Right lobe of liver (tissue), 6 donors: ENCODE results near the gene WASL. TPM values are rescaled to one million over a fixed set of nuclear protein-coding genes. Genes with fewer than 3 reads are reported as not detected.
A peak's percentile ranks its signal among the peaks of the same experiment; 100 is the strongest.
"Not testable (repeated sequence)": the region's sequence is repeated elsewhere in the genome, so short reads cannot be mapped to it uniquely, and the experiment has no call there.

Experiments
- ATAC-seq, 4 donors: fragments of 200-7000 bp; cut with Tn5 transposase; one replicate each; pipeline ENCODE4 v1.9.1; 2020; ENCODE audit warnings: mild to moderate bottlenecking in 4 of 4, moderate library complexity in 4 of 4
- DNase-seq, 3 donors: peaks; one replicate each; pipeline ENCODE4 v3.0.0-alpha.2; 2020
- H3K27ac ChIP-seq, 3 donors: fragments of 200-600 bp; one replicate each; pipeline ENCODE4 v1.8.0; 2022
- H3K27me3 ChIP-seq, 2 donors: fragments of 200-600 bp; one replicate each; pipeline ENCODE4 v1.8.0; 2022
- H3K36me3 ChIP-seq, 4 donors: fragments of 200-600 bp; sonication (generic) in 1 of 4; one replicate each; pipeline versions ENCODE4 v1.5.1 to v1.8.0; 2017 to 2022; ENCODE audit warnings: control low read depth in 1 of 4
- H3K4me1 ChIP-seq, 4 donors: fragments of 200-600 bp; sonication (generic) in 1 of 4; one replicate each; pipeline versions ENCODE4 v1.5.1 to v1.8.0; 2017 to 2022; ENCODE audit warnings: control low read depth in 1 of 4
- H3K4me3 ChIP-seq, 3 donors: fragments of 200-600 bp; one replicate each; pipeline ENCODE4 v1.8.0; 2022
- H3K9me3 ChIP-seq, 4 donors: fragments of 200-600 bp; sonication (generic) in 1 of 4; one replicate each; pipeline versions ENCODE4 v1.5.1 to v1.8.0; 2017 to 2022; ENCODE audit warnings: control low read depth in 1 of 4
- CTCF ChIP-seq, 4 donors: fragments of 200-600 bp in 3 of 4; fragments of 450-650 bp in 1 of 4; IDR thresholded peaks; one replicate each; pipeline versions ENCODE4 v1.5.1 to v1.8.0; 2016 to 2022; ENCODE audit warnings: antibody characterized with exemption in 4 of 4, mild to moderate bottlenecking in 2 of 4
- POLR2A ChIP-seq: fragments of 450-650 bp; IDR thresholded peaks from one replicate; pipeline ENCODE4 v1.6.1; 2017; ENCODE audit warnings: antibody characterized with exemption, mild to moderate bottlenecking
- WGBS: methylation state at CpG from one replicate; pipeline ENCODE4 v1.1.6; 2018; ENCODE audit warnings: low coverage, low lambda C conversion rate; ENCODE audit not compliant: insufficient coverage; ENCODE audit errors: missing lambda C conversion rate; 5-methylcytosine and 5-hydroxymethylcytosine counted together
- intact Hi-C, 2 donors: fragments of 100-400 bp; cut with DNase I; formaldehyde crosslinking; loops; one replicate each; pipeline versions ENCODE4 v1.11.2 to v1.14.1; 2022
- long read RNA-seq: library from polyadenylated mRNA; unstranded; transcript quantifications from one replicate; pipeline ENCODE4 v2.0.0, GENCODE V29; 2019
- total RNA-seq, 6 experiments: library from RNA; depleted of rRNA in 2 of 6; stranded (reverse); fragments of >200 nt in 2 of 6; fragmentation: NEBNext Ultra II Directional in 3 of 6; extraction: Animal tissue kit (Norgen Biotek cat#: 25700) in 3 of 6; gene quantifications; one replicate each; pipeline versions ENCODE4 v1.1.0 to v1.2.4, GENCODE V29; 2016 to 2023
- donor health status: DM: no; HTN: yes; CAD: no.
- donor health status: DM: no; HTN: no; CAD: no.
- donor health status: DM: no; HTN: no; CAD: no.
- donor health status: DM: no; HTN: yes; CAD: no.
- donor health status: DM: no; HTN: yes; CAD: no.

Gene WASL
- total RNA-seq = 10 to 100 TPM; 20.6 to 26.7 (median 24.8) TPM
- long read RNA-seq, partial matches to known transcripts = 6 of 7 reads
- long read RNA-seq, other reads (novel, unspliced or antisense) = 1 of 7 reads

DNA sequence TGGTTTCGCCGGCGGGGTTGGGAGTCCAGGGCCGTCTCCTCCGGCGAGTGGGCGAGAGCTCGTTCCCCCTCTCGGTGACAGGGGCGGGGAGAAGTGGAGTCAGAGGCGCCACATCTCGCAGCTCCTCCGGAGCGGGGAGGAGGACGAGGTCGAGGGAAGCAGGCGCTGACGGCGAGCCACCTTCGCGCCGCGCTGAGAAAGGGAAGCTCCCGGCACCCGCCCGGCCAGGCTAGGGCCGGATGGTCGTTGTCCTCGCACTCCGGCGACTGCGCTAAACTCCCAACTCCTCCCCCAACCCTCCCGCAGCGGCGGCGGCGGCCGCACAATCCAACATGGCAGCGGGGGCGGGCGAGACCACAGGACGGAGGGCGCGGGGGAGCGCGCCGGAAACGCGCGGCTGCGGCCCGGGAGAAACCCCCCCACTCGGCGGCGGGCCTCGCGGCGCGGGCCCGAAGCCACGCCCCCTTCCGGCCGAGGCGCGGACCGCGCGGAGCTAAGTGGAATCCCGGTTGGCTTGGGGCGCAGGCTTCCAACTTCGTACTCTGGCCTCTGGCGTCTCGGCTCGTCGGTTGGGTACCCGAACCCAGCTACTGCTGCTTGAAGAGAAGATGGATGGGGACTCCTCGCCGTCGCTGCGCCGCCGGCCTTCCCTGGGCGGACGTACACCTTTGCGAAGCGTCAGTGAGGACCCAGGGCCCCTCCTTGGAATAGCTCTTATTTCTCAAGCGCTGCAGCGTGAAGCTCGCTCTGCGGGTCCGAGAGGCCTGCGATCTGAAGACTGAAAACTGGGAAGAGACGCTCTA, at the start of gene WASL:
Gene WASL, minus strand, starts transcription at position 270 of the 803 bp plus-strand sequence. Its CDS starts 269 bp downstream, at position 1.
- H3K4me1 ChIP-seq = peaks cover 0 to 48% (median 6%) of the 10 kb centered on the region in 4 donors
- DNase-seq = peak; percentile 94
- H3K4me3 ChIP-seq = peak within 1 kb of the TSS; percentile 71 to 86 (median 80)
- peak within 1 kb of the TSS; percentile 95 to 96 (median 96) for H3K27ac ChIP-seq
- peak; percentile 98 for TF ChIP-seq POLR2A
- no peak for TF ChIP-seq CTCF (IDR thresholded peaks at IDR 0.05)
- no peaks in the 10 kb centered on the region for H3K27me3 ChIP-seq
- intact Hi-C loops = no loop called here
- H3K9me3 ChIP-seq = no peaks in the 10 kb centered on the region
- peak; percentile 87 to 95 (median 92) for ATAC-seq
- WGBS = 0% methylated on average over 3 of the region's 93 CpGs
- no peaks in the 10 kb centered on the region for H3K36me3 ChIP-seq

DNA sequence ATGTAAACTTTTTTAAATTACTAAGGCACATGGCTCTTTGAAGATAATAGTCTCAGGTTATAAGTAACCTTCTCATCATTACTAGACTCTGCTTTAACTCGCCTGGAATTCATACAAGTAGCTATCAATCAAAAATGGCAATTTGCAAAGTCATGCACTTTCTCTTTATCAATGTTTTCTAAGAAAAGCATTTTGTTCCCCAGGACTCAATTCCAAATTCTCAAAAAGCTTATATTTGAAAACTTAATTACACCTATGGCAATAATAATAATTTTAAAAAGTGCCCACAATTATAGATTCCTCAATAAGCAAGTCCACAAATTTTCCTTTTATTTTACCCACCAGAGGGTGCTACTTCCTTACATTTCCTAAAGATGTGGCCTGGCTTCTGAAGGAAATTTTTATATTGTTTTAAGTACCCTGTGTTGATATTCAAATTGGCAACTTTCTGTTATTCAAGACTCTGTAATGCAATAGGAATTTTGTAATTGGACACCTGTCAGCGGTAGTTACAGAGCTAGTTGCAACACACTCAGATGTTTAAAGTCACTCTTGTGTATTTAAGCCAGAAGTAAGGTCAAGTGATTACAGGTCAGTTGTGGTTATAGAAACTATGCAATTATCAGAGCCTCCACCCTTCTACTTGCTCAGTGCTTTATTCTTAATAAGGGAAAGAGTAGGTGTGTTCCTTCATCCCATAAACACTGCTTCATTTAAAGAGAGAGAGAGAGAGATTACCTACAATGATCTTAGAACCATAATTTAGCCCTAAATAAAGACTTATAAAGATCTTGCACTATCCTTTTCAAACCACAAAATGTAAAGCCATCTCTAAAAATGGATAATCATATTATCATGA, 49.1 kb upstream of the WASL start:
- peak; percentile 41 to 51 (median 48) for TF ChIP-seq CTCF (IDR thresholded peaks at IDR 0.05)
- no peak for TF ChIP-seq POLR2A
- H3K36me3 ChIP-seq = no peaks in the 10 kb centered on the region
- intact Hi-C loops = loop anchor here in 1 of 2 donors (10.0 kb wide), 1 partner anchor 67 kb away; no protein-coding TSS in a partner anchor
- no peaks in the 10 kb centered on the region for H3K9me3 ChIP-seq
- H3K27me3 ChIP-seq = no peaks in the 10 kb centered on the region
- 49% methylated on average over 2 of the region's 2 CpGs for WGBS
- ATAC-seq (peak; percentile 88 to 99 (median 95)), DNase-seq (no peak)
- H3K4me1 ChIP-seq = peaks cover 0 to 16% (median 5%) of the 10 kb centered on the region in 4 donors
- no peak overlapping the region for H3K4me3 ChIP-seq
- peak overlapping the region in 1 of 3 donors; percentile 12 for H3K27ac ChIP-seq

DNA sequence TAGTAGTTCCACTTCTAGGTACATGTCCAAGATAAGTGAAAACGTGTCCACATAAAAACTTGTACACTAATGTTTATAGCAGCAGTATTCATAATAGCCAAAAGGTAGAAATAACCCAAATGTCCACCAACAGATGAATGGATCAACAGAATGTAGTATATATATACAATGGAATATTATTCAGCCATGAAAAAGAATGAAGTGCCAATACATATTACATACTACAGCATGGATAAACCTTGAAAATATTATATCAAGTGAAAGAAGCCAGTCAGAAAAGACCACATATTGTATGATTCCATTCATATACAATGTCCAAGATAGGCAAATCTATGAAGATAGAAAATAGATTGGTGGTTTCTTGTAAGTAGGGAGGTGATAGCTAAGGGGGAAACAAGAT, 47.8 kb upstream of the WASL start:
- no peaks in the 10 kb centered on the region for H3K27me3 ChIP-seq
- ATAC-seq (no peak), DNase-seq (no peak)
- H3K27ac ChIP-seq = no peak overlapping the region
- TF ChIP-seq POLR2A = no peak
- TF ChIP-seq CTCF (IDR thresholded peaks at IDR 0.05) = no peak
- WGBS = 79% methylated on average over 1 of the region's 1 CpG
- no peaks in the 10 kb centered on the region for H3K9me3 ChIP-seq
- peaks cover 0 to 16% (median 5%) of the 10 kb centered on the region in 4 donors for H3K4me1 ChIP-seq
- intact Hi-C loops = loop anchor here in 1 of 2 donors (10.0 kb wide), 1 partner anchor 68 kb away; no protein-coding TSS in a partner anchor
- no peaks in the 10 kb centered on the region for H3K36me3 ChIP-seq
- no peak overlapping the region for H3K4me3 ChIP-seq

GRCh38 chr7:123795917-123796316, 47.1 kb upstream of the WASL start:
- ATAC-seq (no peak), DNase-seq (no peak)
- peaks cover 0 to 16% (median 5%) of the 10 kb centered on the region in 4 donors for H3K4me1 ChIP-seq
- H3K27ac ChIP-seq = no peak overlapping the region
- no peaks in the 10 kb centered on the region for H3K27me3 ChIP-seq
- 89% methylated on average over 1 of the region's 1 CpG for WGBS
- no peak overlapping the region for H3K4me3 ChIP-seq
- no peaks in the 10 kb centered on the region for H3K36me3 ChIP-seq
- intact Hi-C loops = loop anchor here in 1 of 2 donors (10.0 kb wide), 1 partner anchor 69 kb away; no protein-coding TSS in a partner anchor
- TF ChIP-seq CTCF (IDR thresholded peaks at IDR 0.05) (no peak), POLR2A (no peak)
- no peaks in the 10 kb centered on the region for H3K9me3 ChIP-seq

- not testable (repeated sequence) for H3K27me3 ChIP-seq, H3K27ac ChIP-seq, H3K36me3 ChIP-seq, DNase-seq, H3K4me3 ChIP-seq, H3K9me3 ChIP-seq, ATAC-seq
- WGBS = 38% methylated on average over 1 of the region's 1 CpG
- intact Hi-C loops = loop anchor here in 1 of 2 donors (10.0 kb wide), 1 partner anchor 70 kb away; no protein-coding TSS in a partner anchor
- peaks cover 0 to 16% (median 5%) of the 10 kb centered on the region in 4 donors for H3K4me1 ChIP-seq
These were observed 46.3 kb upstream of the WASL start for GRCh38 chr7:123795116-123795515.
